AG09309 (cell line): ENCODE measurements around the gene CFAP99.
"Not testable (repeated sequence)": the region's sequence is repeated elsewhere in the genome, so short reads cannot be mapped to it uniquely, and the experiment has no call there.

Source experiments
- DNase-seq: peaks from one replicate; pipeline ENCODE4 v3.0.0-alpha.2; 2010; ENCODE audit warnings: low read depth
- H3K4me3 ChIP-seq: 2 replicates; pipeline ENCODE4 v1.5.1; 2011; ENCODE audit warnings: mild to moderate bottlenecking, low read depth, low read length, moderate library complexity; ENCODE audit not compliant: control insufficient read depth
- TF ChIP-seq, protein P1 (sequence below): IDR thresholded peaks from 2 replicates; pipeline ENCODE4 v1.5.1; 2011; ENCODE audit warnings: mild to moderate bottlenecking, low read depth, low read length, inconsistent platforms; ENCODE audit not compliant: insufficient read depth, control insufficient read depth; ENCODE audit errors: missing control alignments

CFAP99 gene

DNA sequence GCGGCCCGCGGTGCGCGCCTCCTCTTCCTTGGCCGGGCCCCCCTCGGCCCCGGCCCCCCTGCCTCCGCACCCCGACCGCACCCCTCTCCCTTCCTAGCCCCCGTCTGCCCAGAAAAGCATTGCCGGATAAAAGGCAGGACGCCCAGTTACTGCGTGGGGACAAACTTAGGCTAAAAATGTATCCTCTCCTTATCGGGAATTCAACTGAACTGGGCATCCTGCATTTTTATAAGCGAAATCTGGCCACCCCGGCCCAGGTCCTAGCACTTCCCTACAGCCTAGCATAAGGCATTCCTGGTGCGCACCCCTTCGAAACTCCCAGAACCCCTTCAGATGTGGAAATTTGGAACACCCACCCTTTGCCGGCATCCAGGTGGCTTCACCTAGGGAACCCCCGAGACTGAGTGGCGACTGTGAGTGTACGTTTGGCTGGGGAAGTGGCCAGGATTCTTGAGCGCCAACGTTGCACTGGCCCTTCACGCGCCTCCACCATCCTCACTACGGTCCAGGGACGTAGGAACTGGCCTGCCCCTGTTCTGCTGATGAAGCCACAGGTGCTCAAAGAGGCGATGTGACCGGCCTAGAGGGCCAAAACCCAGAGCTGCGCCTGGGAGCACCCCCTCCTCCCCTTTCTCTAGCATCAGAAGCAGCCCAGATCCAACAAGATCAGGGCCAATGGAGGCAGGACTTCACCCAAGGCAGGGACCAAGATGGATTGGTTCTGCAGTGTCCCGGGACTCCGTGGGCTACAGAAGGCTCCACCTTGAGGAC lies 44.4 kb downstream of the CFAP99 start:
- TF ChIP-seq, protein P1, sequence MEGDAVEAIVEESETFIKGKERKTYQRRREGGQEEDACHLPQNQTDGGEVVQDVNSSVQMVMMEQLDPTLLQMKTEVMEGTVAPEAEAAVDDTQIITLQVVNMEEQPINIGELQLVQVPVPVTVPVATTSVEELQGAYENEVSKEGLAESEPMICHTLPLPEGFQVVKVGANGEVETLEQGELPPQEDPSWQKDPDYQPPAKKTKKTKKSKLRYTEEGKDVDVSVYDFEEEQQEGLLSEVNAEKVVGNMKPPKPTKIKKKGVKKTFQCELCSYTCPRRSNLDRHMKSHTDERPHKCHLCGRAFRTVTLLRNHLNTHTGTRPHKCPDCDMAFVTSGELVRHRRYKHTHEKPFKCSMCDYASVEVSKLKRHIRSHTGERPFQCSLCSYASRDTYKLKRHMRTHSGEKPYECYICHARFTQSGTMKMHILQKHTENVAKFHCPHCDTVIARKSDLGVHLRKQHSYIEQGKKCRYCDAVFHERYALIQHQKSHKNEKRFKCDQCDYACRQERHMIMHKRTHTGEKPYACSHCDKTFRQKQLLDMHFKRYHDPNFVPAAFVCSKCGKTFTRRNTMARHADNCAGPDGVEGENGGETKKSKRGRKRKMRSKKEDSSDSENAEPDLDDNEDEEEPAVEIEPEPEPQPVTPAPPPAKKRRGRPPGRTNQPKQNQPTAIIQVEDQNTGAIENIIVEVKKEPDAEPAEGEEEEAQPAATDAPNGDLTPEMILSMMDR, result no peak
- peak overlapping the region; percentile 32 for H3K4me3 ChIP-seq
- no peak for DNase-seq

DNA sequence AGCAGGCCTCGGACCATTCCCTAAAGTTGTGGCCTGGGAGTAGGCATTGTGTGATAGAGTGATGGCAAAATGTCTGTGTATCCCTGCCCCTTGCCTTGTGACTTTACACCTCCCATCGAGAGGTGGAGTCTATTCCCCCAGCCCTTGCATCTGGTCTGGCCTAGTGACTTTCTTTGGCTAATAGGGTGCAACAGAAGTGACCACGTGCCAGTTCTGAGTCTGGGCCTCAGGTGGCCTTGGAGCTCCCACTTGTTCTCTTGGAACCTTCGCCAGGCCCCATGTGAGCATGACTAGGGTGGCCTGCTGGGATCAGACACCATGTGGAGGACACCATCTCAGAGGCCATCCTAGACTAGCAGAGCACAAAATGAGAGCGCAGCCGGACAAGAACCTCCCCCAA lies 46.3 kb downstream of the CFAP99 start:
- TF ChIP-seq, protein P1, result no peak
- H3K4me3 ChIP-seq, result no peak overlapping the region
- no peak for DNase-seq

DNA sequence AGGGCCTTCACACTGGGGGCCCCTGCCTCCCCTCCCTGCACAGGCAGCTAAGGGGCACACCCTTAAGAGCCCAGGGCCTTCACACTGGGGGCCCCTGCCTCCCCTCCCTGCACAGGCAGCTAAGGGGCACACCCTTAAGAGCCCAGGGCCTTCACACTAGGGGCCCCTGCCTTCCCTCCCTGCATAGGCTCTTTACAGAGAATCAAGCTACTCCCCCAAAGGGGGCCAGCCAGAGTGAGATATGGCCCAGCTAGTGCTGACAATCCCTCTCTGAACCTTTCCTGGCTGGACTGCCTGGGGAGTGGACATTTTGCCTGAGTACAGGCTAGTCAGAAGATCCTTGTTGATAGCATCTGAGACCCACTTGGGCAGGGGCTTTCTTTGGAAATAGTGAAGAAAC lies 46.8 kb downstream of the CFAP99 start:
- DNase-seq, result not testable (repeated sequence)

DNA sequence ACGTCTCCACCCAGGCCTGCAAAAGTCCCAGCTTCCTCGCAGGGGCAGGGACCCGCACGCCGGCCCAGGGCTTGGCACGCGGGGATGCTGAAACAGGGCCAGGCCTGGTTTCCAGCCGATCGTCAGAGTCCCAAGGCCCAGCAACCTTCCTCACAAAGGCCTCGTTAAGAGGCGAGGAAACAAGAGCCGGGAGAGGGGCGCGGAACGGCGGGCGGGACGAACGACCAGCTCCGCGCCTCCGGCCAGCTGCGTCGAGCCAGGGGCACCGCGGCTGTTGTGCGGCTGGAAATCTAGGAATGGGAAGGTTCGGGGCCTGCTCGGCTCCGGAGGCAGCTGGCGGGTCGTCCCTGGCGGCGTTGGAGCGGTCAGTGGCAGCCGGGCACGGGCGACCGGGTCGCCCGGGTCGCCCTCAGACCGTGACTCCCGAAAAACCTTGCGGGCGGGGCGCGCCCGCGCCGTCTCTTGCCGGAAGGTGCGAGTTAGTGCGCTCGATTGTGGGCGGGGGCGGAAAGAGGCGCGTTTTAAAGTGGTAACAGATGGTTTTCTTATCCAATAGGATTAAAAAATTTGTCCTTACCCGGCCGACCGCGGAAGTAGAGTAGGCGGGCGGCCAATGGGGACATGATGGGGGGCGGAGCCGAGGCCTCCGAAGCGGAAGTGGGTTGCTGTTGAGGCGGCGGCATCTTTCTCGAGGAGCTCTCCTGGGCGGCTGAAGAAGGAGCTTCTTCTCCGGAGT lies 49.9 kb downstream of the CFAP99 start, which contains the start of gene RNF4:
Gene RNF4, plus strand, starts transcription at position 651 of the 736 bp plus-strand sequence. CDS start 21,388 bp downstream, outside the sequence.
- H3K4me3 ChIP-seq, result peak within 1 kb of the TSS; percentile 74
- TF ChIP-seq, protein P1, result no peak
- DNase-seq, result peak; percentile 84

More for the DNA sequence above, 46.8 kb downstream of the CFAP99 start:
- H3K4me3 ChIP-seq, result not testable (repeated sequence)

DNA sequence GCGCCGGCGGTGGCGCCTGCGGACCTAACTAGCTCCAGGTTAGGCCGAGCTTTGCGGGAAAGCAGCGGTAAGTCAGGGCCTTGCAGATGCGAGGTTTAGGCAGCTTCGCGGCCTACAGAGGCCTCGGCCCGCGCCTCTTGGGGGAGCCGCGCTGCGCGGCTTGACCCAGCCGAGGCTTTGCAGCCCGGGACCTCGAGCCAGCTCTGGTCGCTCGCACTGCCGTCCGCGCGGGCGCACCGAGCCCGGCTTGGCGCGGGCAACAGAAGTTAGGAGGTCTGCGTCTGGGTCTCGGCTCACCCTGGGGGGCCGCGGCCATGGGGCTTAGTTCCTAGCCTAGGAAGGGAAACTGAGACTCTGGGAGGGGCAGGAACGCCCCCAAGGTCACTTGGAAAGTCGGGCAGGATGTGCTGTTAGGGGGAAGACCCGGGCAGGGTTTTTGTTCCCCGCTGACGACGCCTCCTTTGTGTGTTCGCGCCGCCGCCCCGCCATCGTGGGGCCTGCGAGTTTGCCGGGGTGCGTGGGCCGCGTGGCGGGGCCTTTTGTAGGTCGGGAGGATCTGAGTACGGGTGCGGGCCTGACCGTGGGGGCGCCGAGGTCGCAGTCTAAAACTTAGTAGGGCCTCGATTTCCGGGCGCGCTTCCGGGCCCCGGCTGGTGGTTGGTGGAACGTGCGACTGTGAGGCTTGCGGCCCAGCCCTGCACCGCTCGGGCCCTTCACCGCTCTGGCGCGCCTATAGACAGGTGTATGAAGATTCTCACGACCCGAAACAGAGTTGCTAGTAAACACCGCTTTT lies 50.6 kb downstream of the CFAP99 start:
- TF ChIP-seq, protein P1, result no peak
- no peak for DNase-seq
- peak overlapping the region; percentile 74 for H3K4me3 ChIP-seq

DNA sequence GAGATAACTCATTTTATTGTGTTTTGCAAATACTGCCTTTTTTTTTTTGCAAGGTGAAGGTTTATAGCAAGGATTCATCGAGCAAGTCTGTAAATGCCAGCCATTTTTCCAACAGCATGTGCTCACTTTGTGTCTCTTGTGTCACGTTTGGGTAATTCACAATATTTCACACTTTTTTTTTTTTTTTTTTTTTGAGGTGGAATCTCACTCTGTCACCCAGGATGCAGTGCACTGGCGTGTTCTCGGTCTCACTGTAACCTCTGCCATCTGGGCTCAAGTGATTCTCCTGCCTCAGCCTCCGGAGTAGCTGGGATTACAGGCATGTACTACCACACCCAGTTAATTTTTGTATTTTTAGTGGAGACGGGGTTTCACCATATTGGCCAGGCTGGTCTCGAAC lies 52.0 kb downstream of the CFAP99 start:
- no peak for DNase-seq
- TF ChIP-seq, protein P1, result no peak
- H3K4me3 ChIP-seq, result no peak overlapping the region
